GM12878 (cell line): ENCODE measurements around the gene TMBIM1. TPM values are rescaled to one million over a fixed set of nuclear protein-coding genes. Genes with fewer than 3 reads are reported as not detected.

Experiments used
- ATAC-seq: fragments of 200-7000 bp; cut with Tn5 transposase; 3 replicates; pipeline ENCODE4 v1.9.1; 2020; ENCODE audit warnings: mild to moderate bottlenecking, moderate library complexity
- BruUV-seq: library from RNA; stranded (reverse); fragments of 400-500 nt; replicated peaks from 2 replicates; lab custom pipeline; 2021; lab: Mats Ljungman, UMichigan
- CTCF ChIA-PET: fragments of 300-600 bp; sonication (Branson Sonifier 250); formaldehyde crosslinking; extraction: SDS; loops from one replicate; lab custom pipeline; 2021; ENCODE audit warnings: inconsistent platforms; lab: Yijun Ruan, JAX
- POLR2A ChIA-PET: fragments of 350-600 bp; formaldehyde crosslinking; extraction: SDS; loops from one replicate; lab custom pipeline; 2021; ENCODE audit warnings: inconsistent platforms; lab: Charles Lee
- RAD21 ChIA-PET: fragments of 300-600 bp; sonication (Branson Sonifier 250); formaldehyde crosslinking; loops from one replicate; lab custom pipeline; 2023; ENCODE audit warnings: antibody characterized with exemption; ENCODE audit not compliant: unreplicated experiment; lab: Charles Lee
- SMC1A ChIA-PET: fragments of 300-600 bp; sonication (Branson Sonifier 250); formaldehyde crosslinking; loops from one replicate; lab custom pipeline; 2023; ENCODE audit not compliant: unreplicated experiment, uncharacterized antibody; lab: Charles Lee
- DNase-seq: peaks from one replicate; pipeline ENCODE4 v3.0.0-alpha.2; 2011; ENCODE audit warnings: low read depth, low spot score
- FAIRE-seq: peaks from 3 replicates; lab custom pipeline; 2011; peaks lifted over from hg19 to GRCh38; lab: Jason Lieb, UNC
- H2AFZ ChIP-seq: 2 replicates; pipeline ENCODE4 v1.6.0; 2011; ENCODE audit warnings: low read depth, low read length, control low read depth; ENCODE audit not compliant: control insufficient read depth
- H3K27ac ChIP-seq: 2 replicates; pipeline ENCODE4 v1.5.1; 2011; ENCODE audit warnings: control low read depth; ENCODE audit not compliant: control insufficient read depth, insufficient read depth
- H3K27me3 ChIP-seq, 2 experiments: replicated peaks in 1 of 2; 2 replicates each; pipeline versions ENCODE4 v1.6.0 to v1.6.1; 2011; ENCODE audit warnings: low read length in 1 of 2; ENCODE audit not compliant: control insufficient read depth in 2 of 2, insufficient read depth in 2 of 2
- H3K36me3 ChIP-seq, 2 experiments: 2 replicates each; pipeline ENCODE4 v1.5.1; 2011; ENCODE audit warnings: low read length in 1 of 2; ENCODE audit not compliant: control insufficient read depth in 2 of 2, insufficient read depth in 2 of 2
- H3K4me1 ChIP-seq: 2 replicates; pipeline ENCODE4 v1.6.1; 2011; ENCODE audit warnings: mild to moderate bottlenecking, low read length, moderate library complexity, mixed read lengths; ENCODE audit not compliant: control insufficient read depth, insufficient read depth
- H3K4me2 ChIP-seq: 2 replicates; pipeline ENCODE4 v1.6.0; 2011; ENCODE audit warnings: control low read depth; ENCODE audit not compliant: control insufficient read depth, insufficient read depth
- H3K4me3 ChIP-seq: fragments of 200-600 bp; sonication (generic); 2 replicates; pipeline ENCODE4 v1.5.1; 2016
- H3K79me2 ChIP-seq: 2 replicates; pipeline ENCODE4 v1.6.0; 2011; ENCODE audit warnings: low read length; ENCODE audit not compliant: control insufficient read depth, insufficient read depth
- H3K9ac ChIP-seq: 2 replicates; pipeline ENCODE4 v1.8.0; 2011; ENCODE audit warnings: low read length, control low read depth, mixed read lengths; ENCODE audit not compliant: control insufficient read depth, insufficient read depth
- H3K9me3 ChIP-seq: replicated peaks from 3 replicates; pipeline ENCODE4 v1.5.1; 2011; ENCODE audit warnings: mild to moderate bottlenecking, low read length; ENCODE audit not compliant: control insufficient read depth, insufficient read depth
- H4K20me1 ChIP-seq: 2 replicates; pipeline ENCODE4 v1.6.0; 2011; ENCODE audit not compliant: control insufficient read depth, insufficient read depth
- BACH1 ChIP-seq: fragments of 450-650 bp; IDR thresholded peaks from 2 replicates; pipeline ENCODE4 v1.6.1; 2017; ENCODE audit warnings: mild to moderate bottlenecking, borderline replicate concordance
- HDGF ChIP-seq: fragments of 450-650 bp; IDR thresholded peaks from 2 replicates; pipeline ENCODE4 v1.6.1; 2016; ENCODE audit warnings: antibody characterized with exemption
- JUND ChIP-seq: IDR thresholded peaks from 2 replicates; pipeline ENCODE4 v1.6.1; 2012; ENCODE audit warnings: low read depth, mild to moderate bottlenecking, low read length, improper control_type of control experiment, moderate library complexity
- NFIC ChIP-seq: IDR thresholded peaks from 2 replicates; pipeline ENCODE4 v1.6.1; 2012; ENCODE audit warnings: low read depth, mild to moderate bottlenecking, inconsistent platforms, low read length, moderate library complexity
- NFXL1 ChIP-seq: fragments of 450-650 bp; IDR thresholded peaks from 2 replicates; pipeline ENCODE4 v1.6.1; 2017; ENCODE audit warnings: antibody characterized with exemption, mild to moderate bottlenecking, borderline replicate concordance
- NFYB ChIP-seq: IDR thresholded peaks from 2 replicates; pipeline ENCODE4 v1.6.1; 2011; ENCODE audit warnings: low read depth, mild to moderate bottlenecking, low read length, improper control_type of control experiment, moderate library complexity; ENCODE audit not compliant: insufficient read depth
- NRF1 ChIP-seq: conservative IDR thresholded peaks from 2 replicates; pipeline ENCODE4 v1.6.1; 2011; ENCODE audit warnings: mild to moderate bottlenecking, low read depth, low read length, improper control_type of control experiment
- PAX8 ChIP-seq: fragments of 450-650 bp; IDR thresholded peaks from 2 replicates; pipeline ENCODE4 v1.6.1; 2017; ENCODE audit warnings: mild to moderate bottlenecking, moderate library complexity
- POLR2AphosphoS5 ChIP-seq: IDR thresholded peaks from 2 replicates; pipeline ENCODE4 v1.6.1; 2011; ENCODE audit warnings: mild to moderate bottlenecking, low read length, inconsistent platforms
- SIX5 ChIP-seq: IDR thresholded peaks from 2 replicates; pipeline ENCODE4 v1.6.1; 2011; ENCODE audit warnings: mild to moderate bottlenecking, low read depth, low read length, moderate library complexity; ENCODE audit not compliant: severe bottlenecking
- TCF12 ChIP-seq: IDR thresholded peaks from 2 replicates; pipeline ENCODE4 v1.6.1; 2011; ENCODE audit warnings: low read depth, mild to moderate bottlenecking, low read length
- ZNF24 ChIP-seq: fragments of 450-650 bp; IDR thresholded peaks from 2 replicates; pipeline ENCODE4 v1.6.1; 2017; ENCODE audit warnings: antibody characterized with exemption, mild to moderate bottlenecking
- ZNF622 ChIP-seq: fragments of 450-650 bp; IDR thresholded peaks from 2 replicates; pipeline ENCODE4 v1.6.1; 2017; ENCODE audit warnings: mild to moderate bottlenecking, inconsistent platforms
- WGBS: methylation state at CpG from one replicate; pipeline ENCODE4 v1.1.6; 2016; ENCODE audit warnings: low lambda C conversion rate; ENCODE audit not compliant: insufficient replicate concordance, insufficient coverage; ENCODE audit errors: missing lambda C conversion rate; 5-methylcytosine and 5-hydroxymethylcytosine counted together
- in situ Hi-C: fragments of 300-500 bp; cut with MboI; formaldehyde crosslinking; loops from 9 replicates; pipeline ENCODE4 v1.14.3; 2018; ENCODE audit warnings: mixed read lengths
- intact Hi-C: fragments of 100-400 bp; cut with micrococcal nuclease; formaldehyde crosslinking; loops from one replicate; pipeline ENCODE4 v1.14.2; 2022; ENCODE audit not compliant: unreplicated experiment
- polyA plus RNA-seq, 11 experiments: library from polyadenylated mRNA; depleted of rRNA in 4 of 11; unstranded in 6 of 11; stranded (reverse) in 5 of 11; fragments of >200 nt; fragmentation: Nextera tagmentation in 4 of 11; fragmentation: Illumina TruSeq in 1 of 11; extraction: Ambion mirVana in 4 of 11; extraction: Trizol in 1 of 11; gene quantifications; 1 replicate in 1 of 11; 2 replicates in 10 of 11; pipeline versions ENCODE4 v1.2.1 to v1.2.3, GENCODE V29; 2011 to 2016; ENCODE audit warnings: inconsistent platforms in 2 of 11, missing spikeins in 2 of 11, low read depth in 1 of 11
- total RNA-seq, 4 experiments: library from RNA; depleted of rRNA in 3 of 4; stranded (reverse); fragments of >200 nt in 3 of 4; fragmentation: Illumina TruSeq in 1 of 4; extraction: Trizol in 1 of 4; gene quantifications; 2 replicates each; pipeline versions ENCODE4 v1.2.1 to v1.2.3, GENCODE V29; 2013 to 2021
- TF ChIP-seq, protein P1 (sequence below): fragments of 450-650 bp; IDR thresholded peaks from 2 replicates; pipeline ENCODE4 v1.6.1; 2016; ENCODE audit warnings: mild to moderate bottlenecking
- TF ChIP-seq, protein P2 (sequence below): fragments of 450-650 bp; conservative IDR thresholded peaks from 2 replicates; pipeline ENCODE4 v1.6.1; 2017; ENCODE audit warnings: mild to moderate bottlenecking, moderate library complexity
- TF ChIP-seq, protein P3 (sequence below): IDR thresholded peaks from 2 replicates; pipeline ENCODE4 v1.6.1; 2012; ENCODE audit warnings: low read depth, low read length, improper control_type of control experiment

The TMBIM1 gene
- total and polyA plus RNA-seq, 10 of the 15 experiments (the other 5 are each of a cell fraction or from before 2014, with no cell fraction given): 6.1 to 38.3 (median 26.2) TPM

GRCh38 chr2:218286570-218287459 is 5.5 kb downstream of the TMBIM1 start:
- 1% methylated on average over 11 of the region's 11 CpGs for WGBS
- POLR2A ChIA-PET: interaction anchor here (0.5 to 3.1 kb wide), 22 partner anchors 8 to 622 kb away, joined by 3 to 84 read pairs (median 4); partner anchors contain the start of genes AAMP, GPBAR1, PNKD and WNT10A
- peak; percentile 24; the same call in 1 of the 2 replicates for TF ChIP-seq JUND
- TF ChIP-seq, protein P1, sequence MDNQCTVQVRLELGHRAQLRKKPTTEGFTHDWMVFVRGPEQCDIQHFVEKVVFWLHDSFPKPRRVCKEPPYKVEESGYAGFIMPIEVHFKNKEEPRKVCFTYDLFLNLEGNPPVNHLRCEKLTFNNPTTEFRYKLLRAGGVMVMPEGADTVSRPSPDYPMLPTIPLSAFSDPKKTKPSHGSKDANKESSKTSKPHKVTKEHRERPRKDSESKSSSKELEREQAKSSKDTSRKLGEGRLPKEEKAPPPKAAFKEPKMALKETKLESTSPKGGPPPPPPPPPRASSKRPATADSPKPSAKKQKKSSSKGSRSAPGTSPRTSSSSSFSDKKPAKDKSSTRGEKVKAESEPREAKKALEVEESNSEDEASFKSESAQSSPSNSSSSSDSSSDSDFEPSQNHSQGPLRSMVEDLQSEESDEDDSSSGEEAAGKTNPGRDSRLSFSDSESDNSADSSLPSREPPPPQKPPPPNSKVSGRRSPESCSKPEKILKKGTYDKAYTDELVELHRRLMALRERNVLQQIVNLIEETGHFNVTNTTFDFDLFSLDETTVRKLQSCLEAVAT: peak; percentile 77
- TF ChIP-seq BACH1: no peak
- TF ChIP-seq NFIC: peak; percentile 16; the same call in 1 of the 2 replicates
- TF ChIP-seq POLR2AphosphoS5: peak; percentile 47
- TF ChIP-seq, protein P2, sequence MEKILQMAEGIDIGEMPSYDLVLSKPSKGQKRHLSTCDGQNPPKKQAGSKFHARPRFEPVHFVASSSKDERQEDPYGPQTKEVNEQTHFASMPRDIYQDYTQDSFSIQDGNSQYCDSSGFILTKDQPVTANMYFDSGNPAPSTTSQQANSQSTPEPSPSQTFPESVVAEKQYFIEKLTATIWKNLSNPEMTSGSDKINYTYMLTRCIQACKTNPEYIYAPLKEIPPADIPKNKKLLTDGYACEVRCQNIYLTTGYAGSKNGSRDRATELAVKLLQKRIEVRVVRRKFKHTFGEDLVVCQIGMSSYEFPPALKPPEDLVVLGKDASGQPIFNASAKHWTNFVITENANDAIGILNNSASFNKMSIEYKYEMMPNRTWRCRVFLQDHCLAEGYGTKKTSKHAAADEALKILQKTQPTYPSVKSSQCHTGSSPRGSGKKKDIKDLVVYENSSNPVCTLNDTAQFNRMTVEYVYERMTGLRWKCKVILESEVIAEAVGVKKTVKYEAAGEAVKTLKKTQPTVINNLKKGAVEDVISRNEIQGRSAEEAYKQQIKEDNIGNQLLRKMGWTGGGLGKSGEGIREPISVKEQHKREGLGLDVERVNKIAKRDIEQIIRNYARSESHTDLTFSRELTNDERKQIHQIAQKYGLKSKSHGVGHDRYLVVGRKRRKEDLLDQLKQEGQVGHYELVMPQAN: peak; percentile 27; the same call in 1 of the 2 replicates
- TF ChIP-seq SIX5: no peak
- no peak for TF ChIP-seq NFXL1
- TF ChIP-seq HDGF: peak; percentile 77; the same call in 1 of the 2 replicates
- TF ChIP-seq NFYB: peak; percentile 28; the same call in 1 of the 2 replicates
- TF ChIP-seq ZNF622: no peak
- TF ChIP-seq PAX8: no peak
- TF ChIP-seq TCF12: no peak
- TF ChIP-seq NRF1: no peak
- TF ChIP-seq, protein P3, sequence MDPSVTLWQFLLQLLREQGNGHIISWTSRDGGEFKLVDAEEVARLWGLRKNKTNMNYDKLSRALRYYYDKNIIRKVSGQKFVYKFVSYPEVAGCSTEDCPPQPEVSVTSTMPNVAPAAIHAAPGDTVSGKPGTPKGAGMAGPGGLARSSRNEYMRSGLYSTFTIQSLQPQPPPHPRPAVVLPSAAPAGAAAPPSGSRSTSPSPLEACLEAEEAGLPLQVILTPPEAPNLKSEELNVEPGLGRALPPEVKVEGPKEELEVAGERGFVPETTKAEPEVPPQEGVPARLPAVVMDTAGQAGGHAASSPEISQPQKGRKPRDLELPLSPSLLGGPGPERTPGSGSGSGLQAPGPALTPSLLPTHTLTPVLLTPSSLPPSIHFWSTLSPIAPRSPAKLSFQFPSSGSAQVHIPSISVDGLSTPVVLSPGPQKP: no peak
- no peak for TF ChIP-seq ZNF24

More at GRCh38 chr2:218286570-218287459, 5.5 kb downstream of the TMBIM1 start:
- H3K4me2 ChIP-seq: peak overlapping the region; percentile 99
- peaks cover 0 to 3% of the 10 kb centered on the region in 2 experiments; a peak in 3 of 4 replicates for H3K36me3 ChIP-seq
- peaks cover 43% of the 10 kb centered on the region for H3K79me2 ChIP-seq
- H2AFZ ChIP-seq: peak overlapping the region; percentile 76
- H3K4me3 ChIP-seq: peak overlapping the region; percentile 64
- peaks cover 55% of the 10 kb centered on the region for H3K4me1 ChIP-seq
- no peaks in the 10 kb centered on the region for H3K27me3 ChIP-seq
- ChIA-PET CTCF (interaction anchor here (0.8 to 7.4 kb wide), 20 partner anchors 9 to 611 kb away, joined by 3 to 154 read pairs (median 4); partner anchors contain the start of genes AAMP, CATIP and PNKD), SMC1A (interaction anchor here (0.9 to 9.5 kb wide), 14 partner anchors 11 to 179 kb away, joined by 3 to 194 read pairs (median 3); partner anchors contain the start of genes AAMP, CATIP and PNKD), RAD21 (interaction anchor here (0.5 to 7.2 kb wide), 19 partner anchors 9 to 597 kb away, joined by 3 to 141 read pairs (median 4); partner anchors contain the start of genes AAMP, BCS1L, CATIP and CTDSP1)
- intact Hi-C loops: loop anchor here (2.0 kb wide), 1 partner anchor 14 kb away; no protein-coding TSS in a partner anchor
- DNase-seq (peak; percentile 72), ATAC-seq (peak; percentile 76), FAIRE-seq (peak; percentile 88)
- H3K9me3 ChIP-seq: no peaks in the 10 kb centered on the region
- H4K20me1 ChIP-seq: no peaks in the 10 kb centered on the region
- peak overlapping the region; percentile 79 for H3K9ac ChIP-seq
- BruUV-seq: TSS peak; percentile 42
- peak overlapping the region; percentile 95 for H3K27ac ChIP-seq
- in situ Hi-C loops: loop anchor here (25.0 kb wide), 1 partner anchor 100 kb away; the partner anchor contains the start of genes CTDSP1 and SLC11A1
